IgD-negative memory B cell (primary cell): ENCODE results near the gene TLR3. TPM values are rescaled to one million over a fixed set of nuclear protein-coding genes. Genes with fewer than 3 reads are reported as not detected.

ENCODE experiments used
- polyA plus RNA-seq: library from polyadenylated mRNA; unstranded; fragments of 300-500 nt; fragmentation: Illumina TruSeq; gene quantifications from one replicate; pipeline ENCODE4 v1.2.3, GENCODE V29; 2021

Gene TLR3
- polyA plus RNA-seq, 1 donor from 2014 or later, result not detected

Other genes starting within 250 kb of the TLR3 start
- gene FAM149A, start 35.5 kb downstream of the TLR3 start, polyA plus RNA-seq, result not detected
- gene CYP4V2, start 122.4 kb downstream of the TLR3 start, polyA plus RNA-seq, result 18.9 TPM
- gene KLKB1, start 158.4 kb downstream of the TLR3 start, polyA plus RNA-seq, result 0.23 TPM
- gene F11, start 197.0 kb downstream of the TLR3 start, polyA plus RNA-seq, result not detected